H1 (cell line): ENCODE results near the gene OBSL1. TPM values are rescaled to one million over a fixed set of nuclear protein-coding genes. Genes with fewer than 3 reads are reported as not detected.

Experiments
- CTCF ChIA-PET: fragments of 300-600 bp; sonication (Branson Sonifier 250); formaldehyde crosslinking; loops from one replicate; lab custom pipeline; 2021; ENCODE audit not compliant: partially characterized antibody; lab: Charles Lee
- POLR2A ChIA-PET: fragments of 300-600 bp; sonication (Branson Sonifier 250); formaldehyde crosslinking; loops from one replicate; lab custom pipeline; 2021; ENCODE audit warnings: inconsistent platforms; ENCODE audit not compliant: partially characterized antibody; lab: Charles Lee
- DNase-seq, 2 experiments: peaks; one replicate each; pipeline versions ENCODE4 v3.0.0 to v3.0.0-alpha.2; 2010 to 2022; ENCODE audit warnings: low spot score in 2 of 2, low read depth in 1 of 2, mixed read lengths in 1 of 2
- FAIRE-seq: peaks from 2 replicates; lab custom pipeline; 2011; peaks lifted over from hg19 to GRCh38; lab: Jason Lieb, UNC
- H2AFZ ChIP-seq: 2 replicates; pipeline ENCODE4 v1.8.1; 2012; ENCODE audit warnings: low read length, inconsistent platforms
- H2AK5ac ChIP-seq: 2 replicates; pipeline ENCODE4 v1.6.1; 2013; ENCODE audit warnings: low read depth, low read length
- H2BK120ac ChIP-seq: replicated peaks from 2 replicates; pipeline ENCODE3; 2013; ENCODE audit warnings: low read depth, low read length, inconsistent platforms
- H2BK12ac ChIP-seq: 2 replicates; pipeline ENCODE4 v1.6.1; 2013; ENCODE audit warnings: low read depth, low read length
- H2BK15ac ChIP-seq: 2 replicates; pipeline ENCODE4 v1.6.1; 2013; ENCODE audit warnings: low read length
- H2BK20ac ChIP-seq: 2 replicates; pipeline ENCODE4 v1.6.1; 2013; ENCODE audit warnings: low read length
- H2BK5ac ChIP-seq: 2 replicates; pipeline ENCODE4 v1.6.1; 2013; ENCODE audit warnings: low read depth, low read length
- H3K14ac ChIP-seq: 2 replicates; pipeline ENCODE4 v1.6.1; 2013; ENCODE audit warnings: inconsistent platforms; ENCODE audit not compliant: insufficient read length
- H3K18ac ChIP-seq: 2 replicates; pipeline ENCODE4 v1.6.1; 2013; ENCODE audit warnings: low read length; ENCODE audit errors: extremely low read depth
- H3K23ac ChIP-seq: 2 replicates; pipeline ENCODE4 v1.6.1; 2013; ENCODE audit warnings: inconsistent platforms; ENCODE audit not compliant: insufficient read length
- H3K23me2 ChIP-seq: 2 replicates; pipeline ENCODE4 v1.6.1; 2013; ENCODE audit warnings: low read depth, low read length
- H3K27ac ChIP-seq: 2 replicates; pipeline ENCODE4 v1.6.1; 2011; ENCODE audit warnings: low read depth, low read length, inconsistent platforms
- H3K27me3 ChIP-seq, 4 experiments: replicated peaks in 1 of 4; 1 replicate in 1 of 4; 2 replicates in 3 of 4; pipeline versions ENCODE4 v1.6.1 to v1.8.1; 2011 to 2013; ENCODE audit warnings: low read length in 3 of 4, mild to moderate bottlenecking in 3 of 4, inconsistent platforms in 2 of 4, mixed read lengths in 2 of 4, moderate library complexity in 1 of 4; ENCODE audit not compliant: control insufficient read depth in 3 of 4, insufficient read depth in 3 of 4; ENCODE audit errors: extremely low read depth in 1 of 4
- H3K36me3 ChIP-seq, 4 experiments: 2 replicates each; pipeline versions ENCODE4 v1.6.1 to v1.8.1; 2011 to 2013; ENCODE audit warnings: mild to moderate bottlenecking in 4 of 4, low read length in 3 of 4, moderate library complexity in 2 of 4, control low read depth in 1 of 4, inconsistent platforms in 1 of 4; ENCODE audit not compliant: insufficient read depth in 4 of 4, control insufficient read depth in 2 of 4
- H3K4ac ChIP-seq: replicated peaks from 2 replicates; pipeline ENCODE3; 2013; ENCODE audit warnings: low read length, low read depth, mixed read lengths, inconsistent platforms; ENCODE audit not compliant: insufficient read length
- H3K4me1 ChIP-seq, 4 experiments: replicated peaks in 1 of 4; 1 replicate in 1 of 4; 2 replicates in 3 of 4; pipeline versions ENCODE4 v1.6.1 to v1.8.1; 2011 to 2013; ENCODE audit warnings: low read length in 3 of 4, inconsistent platforms in 2 of 4, mixed read lengths in 1 of 4; ENCODE audit not compliant: insufficient read depth in 4 of 4, control insufficient read depth in 3 of 4
- H3K4me2 ChIP-seq, 2 experiments: 2 replicates each; pipeline versions ENCODE4 v1.6.1 to v1.8.1; 2011 to 2013; ENCODE audit warnings: low read depth in 2 of 2, low read length in 2 of 2, control low read depth in 1 of 2, inconsistent platforms in 1 of 2, mild to moderate bottlenecking in 1 of 2; ENCODE audit not compliant: insufficient read depth in 1 of 2
- H3K4me3 ChIP-seq, 4 experiments: fragments of 200-600, 300-600 bp in 1 of 4; sonication (generic), shearing (Covaris generic), sonication (Bioruptor Twin) in 1 of 4; 2 replicates each; pipeline versions ENCODE4 v1.5.1 to v1.8.1; 2011 to 2016; ENCODE audit warnings: low read length in 4 of 4, low read depth in 3 of 4, control low read depth in 2 of 4, inconsistent platforms in 2 of 4, mild to moderate bottlenecking in 2 of 4, mixed read lengths in 1 of 4, moderate library complexity in 1 of 4; ENCODE audit not compliant: insufficient read depth in 2 of 4; ENCODE audit errors: extremely low read depth in 1 of 4
- H3K56ac ChIP-seq: replicated peaks from 2 replicates; pipeline ENCODE3; 2013; ENCODE audit warnings: low read depth, mild to moderate bottlenecking, mixed read lengths, low read length, inconsistent platforms; ENCODE audit not compliant: insufficient read length
- H3K79me1 ChIP-seq: 2 replicates; pipeline ENCODE4 v1.6.1; 2013; ENCODE audit warnings: low read depth, low read length, control low read depth
- H3K79me2 ChIP-seq, 2 experiments: 2 replicates each; pipeline versions ENCODE4 v1.6.1 to v1.8.1; 2012 to 2013; ENCODE audit warnings: low read length in 2 of 2, mild to moderate bottlenecking in 2 of 2, inconsistent platforms in 1 of 2; ENCODE audit not compliant: insufficient read depth in 2 of 2, control insufficient read depth in 1 of 2
- H3K9ac ChIP-seq, 4 experiments: replicated peaks in 1 of 4; 1 replicate in 1 of 4; 2 replicates in 3 of 4; pipeline versions ENCODE4 v1.6.1 to v1.8.1; 2011 to 2013; ENCODE audit warnings: low read depth in 3 of 4, low read length in 3 of 4, control low read depth in 2 of 4, mild to moderate bottlenecking in 2 of 4, moderate library complexity in 2 of 4, inconsistent platforms in 1 of 4; ENCODE audit errors: extremely low read depth in 1 of 4
- H3K9me3 ChIP-seq, 2 experiments: 2 replicates each; pipeline versions ENCODE4 v1.6.1 to v1.8.1; 2012 to 2013; ENCODE audit warnings: mild to moderate bottlenecking in 2 of 2, moderate library complexity in 2 of 2, control low read depth in 1 of 2, inconsistent platforms in 1 of 2, low read depth in 1 of 2, low read length in 1 of 2, mixed read lengths in 1 of 2; ENCODE audit not compliant: insufficient read depth in 2 of 2
- H4K20me1 ChIP-seq, 2 experiments: replicated peaks in 1 of 2; 2 replicates each; pipeline versions ENCODE3 to v1.8.1; 2011 to 2013; ENCODE audit warnings: inconsistent platforms in 2 of 2, low read length in 2 of 2, mild to moderate bottlenecking in 1 of 2; ENCODE audit not compliant: insufficient read depth in 2 of 2, control insufficient read depth in 1 of 2
- H4K5ac ChIP-seq: 2 replicates; pipeline ENCODE4 v1.6.1; 2013; ENCODE audit warnings: low read length, low read depth, mixed read lengths, inconsistent platforms; ENCODE audit not compliant: insufficient read length
- H4K8ac ChIP-seq: 2 replicates; pipeline ENCODE4 v1.8.0; 2013; ENCODE audit warnings: mild to moderate bottlenecking, moderate library complexity, low read length, inconsistent platforms; ENCODE audit not compliant: insufficient read depth; ENCODE audit errors: extremely low read depth
- H4K91ac ChIP-seq: replicated peaks from 2 replicates; pipeline ENCODE3; 2013; ENCODE audit warnings: low read length, mixed read lengths, inconsistent platforms; ENCODE audit not compliant: insufficient read length
- MAFK ChIP-seq: IDR thresholded peaks from 2 replicates; pipeline ENCODE4 v1.6.1; 2012; ENCODE audit warnings: low read depth, mild to moderate bottlenecking, improper control_type of control experiment, low read length
- WGBS, 2 experiments: shearing (Covaris generic) in 1 of 2; methylation state at CpG; one replicate each; pipeline versions ENCODE4 v1.1.6 to v1.1.7; 2013 to 2015; ENCODE audit warnings: low lambda C conversion rate in 2 of 2, mixed read lengths in 2 of 2, inconsistent platforms in 1 of 2, low coverage in 1 of 2, missing lambda C conversion rate in 1 of 2; ENCODE audit not compliant: insufficient replicate concordance in 2 of 2, insufficient coverage in 1 of 2, insufficient read length in 1 of 2; ENCODE audit errors: extremely low coverage in 1 of 2, missing lambda C conversion rate in 1 of 2; 5-methylcytosine and 5-hydroxymethylcytosine counted together
- polyA plus RNA-seq, 7 experiments: library from polyadenylated mRNA; depleted of rRNA in 3 of 7; stranded (reverse) in 5 of 7; unstranded in 2 of 7; fragments of >200 nt in 5 of 7; fragments of 200-250 nt in 2 of 7; gene quantifications; 1 replicate in 5 of 7; 2 replicates in 1 of 7; 4 replicates in 1 of 7; pipeline versions ENCODE4 v1.2.1 to v1.2.3, GENCODE V29; 2011 to 2013; ENCODE audit warnings: missing spikeins in 2 of 7, mixed read lengths in 2 of 7
- total RNA-seq: library from RNA; stranded (reverse); fragmentation: NEBNext Ultra II Directional; extraction: Animal tissue kit (Norgen Biotek cat#: 25700); gene quantifications from 2 replicates; pipeline ENCODE4 v1.2.1, GENCODE V29; 2021

Gene OBSL1
- total and polyA plus RNA-seq, 2 of the 8 experiments (the other 6 are each of a cell fraction or from before 2014, with no cell fraction given) = 116 to 127 TPM

DNA sequence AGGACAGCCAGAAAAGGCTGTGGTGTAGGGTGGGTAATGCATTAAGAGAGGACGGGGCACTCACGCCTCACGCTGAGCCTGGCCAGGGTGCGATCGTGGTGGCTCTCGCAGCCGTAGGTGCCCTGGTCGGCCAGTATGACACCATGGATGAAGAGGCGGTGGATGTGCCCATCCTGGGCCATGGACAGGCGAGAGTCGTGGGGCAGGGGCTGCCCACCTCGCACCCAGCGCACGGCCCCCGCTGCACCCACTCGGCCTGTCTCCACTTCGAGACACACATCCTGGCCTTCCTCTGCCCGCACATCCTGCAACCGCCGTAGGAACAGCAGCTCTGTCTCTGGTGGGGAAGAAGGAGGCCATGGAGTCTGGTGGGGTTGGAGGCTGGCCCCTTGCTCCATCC lies 15.4 kb downstream of the OBSL1 start:
- FAIRE-seq = no peak
- no peak overlapping the region for H2BK20ac ChIP-seq
- ChIA-PET POLR2A (interaction anchor here (0.8 to 17.5 kb wide), 4 partner anchors 12 to 41 kb away, joined by 4 to 293 read pairs (median 18); partner anchors contain the start of genes CHPF, INHA, OBSL1 and TMEM198), CTCF (interaction anchor here (0.9 to 19.7 kb wide), 7 partner anchors 11 to 152 kb away, joined by 3 to 293 read pairs (median 7); partner anchors contain the start of genes CHPF, STK11IP and TMEM198)
- H3K9ac ChIP-seq = no peak overlapping the region
- H3K9me3 ChIP-seq = no peaks in the 10 kb centered on the region
- no peak overlapping the region for H3K4me2 ChIP-seq
- peaks cover 0 to 13% (median 0%) of the 10 kb centered on the region in 4 experiments; a peak in 3 of 8 replicates for H3K36me3 ChIP-seq
- H2AFZ ChIP-seq = no peak overlapping the region
- peaks cover 0 to 25% (median 14%) of the 10 kb centered on the region in 4 experiments; a peak in 6 of 7 replicates for H3K4me1 ChIP-seq
- no peak overlapping the region for H3K4ac ChIP-seq
- H3K14ac ChIP-seq = no peak overlapping the region
- H3K79me1 ChIP-seq = no peaks in the 10 kb centered on the region
- H3K23ac ChIP-seq = no peak overlapping the region
- WGBS, 2 experiments = 96% methylated on average over 19 of the region's 20 CpGs; no CpG with 5 or more reads in 1 of the 2 experiments
- no peak for DNase-seq
- H3K27ac ChIP-seq = no peak overlapping the region
- peaks cover 0 to 14% (median 11%) of the 10 kb centered on the region in 4 experiments; a peak in 5 of 7 replicates for H3K27me3 ChIP-seq
- H4K91ac ChIP-seq = no peak overlapping the region
- no peak overlapping the region for H2AK5ac ChIP-seq
- H3K56ac ChIP-seq = no peak overlapping the region
- H3K23me2 ChIP-seq = peaks cover 17% of the 10 kb centered on the region; the same call in 1 of the 2 replicates
- peak overlapping the region; percentile 82; the same call in 1 of the 2 replicates for H4K8ac ChIP-seq
- H2BK5ac ChIP-seq = no peak overlapping the region
- H4K20me1 ChIP-seq = peaks cover 0 to 5% of the 10 kb centered on the region in 2 experiments
- H3K79me2 ChIP-seq = no peaks in the 10 kb centered on the region
- H3K4me3 ChIP-seq = no peak overlapping the region
- no peak overlapping the region for H3K18ac ChIP-seq
- no peak overlapping the region for H4K5ac ChIP-seq
- H2BK120ac ChIP-seq = no peak overlapping the region
- no peak overlapping the region for H2BK15ac ChIP-seq
- H2BK12ac ChIP-seq = no peak overlapping the region
- TF ChIP-seq MAFK = no peak
